K562 (cell line): ENCODE results near the gene TAF1B. TPM values are rescaled to one million over a fixed set of nuclear protein-coding genes. Genes with fewer than 3 reads are reported as not detected.

Experiments used
- ATAC-seq: fragments of 200-7000 bp; cut with Tn5 transposase; 3 replicates; pipeline ENCODE4 v1.9.1; 2020; ENCODE audit warnings: moderate library complexity
- BruUV-seq: library from RNA; stranded (reverse); fragments of 400-500 nt; replicated peaks from 2 replicates; lab custom pipeline; 2021; lab: Mats Ljungman, UMichigan
- CTCF ChIA-PET: fragments of 300-600 bp; formaldehyde crosslinking; extraction: SDS; loops from one replicate; lab custom pipeline; 2021; ENCODE audit warnings: low intra/inter-chr PET ratio; lab: Yijun Ruan, JAX
- POLR2A ChIA-PET: fragments of 300-600, 350-650 bp; sonication (Branson Sonifier 250); formaldehyde crosslinking; extraction: SDS; loops from one replicate; lab custom pipeline; 2021; ENCODE audit warnings: antibody characterized with exemption, inconsistent platforms; lab: Yijun Ruan, JAX
- DNase-seq, 4 experiments: peaks; one replicate each; pipeline versions ENCODE4 v3.0.0 to v3.0.0-alpha.2; 2011 to 2018; ENCODE audit warnings: low spot score in 3 of 4, mixed read lengths in 3 of 4; ENCODE audit errors: extremely low read depth in 1 of 4
- FAIRE-seq: peaks from 2 replicates; lab custom pipeline; 2011; peaks lifted over from hg19 to GRCh38; lab: Jason Lieb, UNC
- H2AFZ ChIP-seq: 2 replicates; pipeline ENCODE4 v1.6.0; 2011; ENCODE audit warnings: low read depth, low read length, control low read depth, inconsistent platforms
- H3K27ac ChIP-seq: fragments of 200-600 bp; 3 replicates; pipeline ENCODE4 v1.8.0; 2011; ENCODE audit warnings: low read depth, mild to moderate bottlenecking, control low read depth, inconsistent platforms, low read length, moderate library complexity, mixed read lengths; ENCODE audit errors: extremely low read depth
- H3K27me3 ChIP-seq, 2 experiments: fragments of 300-600 bp in 1 of 2; 2 replicates in 1 of 2; 3 replicates in 1 of 2; pipeline versions ENCODE4 v1.6.0 to v1.8.0; 2011; ENCODE audit warnings: inconsistent platforms in 2 of 2, low read length in 2 of 2, mild to moderate bottlenecking in 1 of 2, mixed read lengths in 1 of 2, moderate library complexity in 1 of 2; ENCODE audit not compliant: control insufficient read depth in 2 of 2, insufficient read depth in 2 of 2
- H3K36me3 ChIP-seq: fragments of 300-600 bp; 3 replicates; pipeline ENCODE4 v1.8.0; 2011; ENCODE audit warnings: mild to moderate bottlenecking, low read length, inconsistent platforms; ENCODE audit not compliant: control insufficient read depth, insufficient read depth
- H3K4me1 ChIP-seq, 2 experiments: fragments of 200-600 bp in 1 of 2; replicated peaks in 1 of 2; 2 replicates in 1 of 2; 3 replicates in 1 of 2; pipeline versions ENCODE4 v1.5.1 to v1.8.0; 2011; ENCODE audit warnings: inconsistent platforms in 2 of 2, low read length in 2 of 2, mild to moderate bottlenecking in 1 of 2, mixed read lengths in 1 of 2, moderate library complexity in 1 of 2; ENCODE audit not compliant: control insufficient read depth in 2 of 2, insufficient read depth in 2 of 2
- H3K4me2 ChIP-seq: 2 replicates; pipeline ENCODE4 v1.6.1; 2011; ENCODE audit warnings: low read length, control low read depth, inconsistent platforms, mixed read lengths; ENCODE audit not compliant: insufficient read depth
- H3K4me3 ChIP-seq: fragments of 200-600 bp; sonication (generic), shearing (Covaris generic); 2 replicates; pipeline ENCODE4 v1.5.1; 2016; ENCODE audit warnings: control low read depth, inconsistent platforms
- H3K79me2 ChIP-seq: fragments of 200-600 bp; 3 replicates; pipeline ENCODE4 v1.8.0; 2011; ENCODE audit warnings: low read length, inconsistent platforms; ENCODE audit not compliant: control insufficient read depth, insufficient read depth
- H3K9ac ChIP-seq, 2 experiments: 2 replicates each; pipeline versions ENCODE4 v1.6.0 to v1.6.1; 2011; ENCODE audit warnings: low read depth in 2 of 2, low read length in 2 of 2, control low read depth in 1 of 2, inconsistent platforms in 1 of 2, mild to moderate bottlenecking in 1 of 2, mixed read lengths in 1 of 2; ENCODE audit not compliant: insufficient read depth in 1 of 2
- H3K9me1 ChIP-seq: one replicate; pipeline ENCODE4 v1.6.0; 2011; ENCODE audit warnings: inconsistent platforms, mild to moderate bottlenecking, low read length, moderate library complexity; ENCODE audit not compliant: control insufficient read depth, insufficient read depth
- H3K9me3 ChIP-seq: replicated peaks from 2 replicates; pipeline ENCODE4 v1.5.1; 2011; ENCODE audit warnings: low read depth, low read length, inconsistent platforms; ENCODE audit not compliant: control insufficient read depth, insufficient read depth
- H4K20me1 ChIP-seq: replicated peaks from 2 replicates; pipeline ENCODE4 v1.6.1; 2011; ENCODE audit warnings: low read length, inconsistent platforms, mixed read lengths; ENCODE audit not compliant: control insufficient read depth, insufficient read depth
- AFF1 ChIP-seq, 2 experiments: fragments of 450-650 bp; IDR thresholded peaks; 2 replicates each; pipeline ENCODE4 v1.6.1; 2018; ENCODE audit warnings: mild to moderate bottlenecking in 2 of 2, low read depth in 1 of 2; ENCODE audit not compliant: partially characterized antibody in 2 of 2
- CC2D1A ChIP-seq: fragments of 450-650 bp; IDR thresholded peaks from 2 replicates; pipeline ENCODE4 v1.6.1; 2017; ENCODE audit warnings: mild to moderate bottlenecking
- CTCFL ChIP-seq: IDR thresholded peaks from 2 replicates; pipeline ENCODE4 v1.6.1; 2011; ENCODE audit warnings: borderline replicate concordance, low read depth, mild to moderate bottlenecking, moderate library complexity, low read length; ENCODE audit not compliant: insufficient read depth, poor library complexity, severe bottlenecking
- ETV1 ChIP-seq: fragments of 450-650 bp; conservative IDR thresholded peaks from 2 replicates; pipeline ENCODE4 v1.6.1; 2016; ENCODE audit warnings: missing genetic modification characterization, control low read depth, low read depth, missing compliant biosample characterization
- FOXK2 ChIP-seq, 2 experiments: fragments of 450-650 bp; IDR thresholded peaks in 1 of 2; conservative IDR thresholded peaks in 1 of 2; 2 replicates each; pipeline ENCODE4 v1.6.1; 2016; ENCODE audit warnings: low read depth in 2 of 2, mild to moderate bottlenecking in 1 of 2
- IFI16 ChIP-seq: fragments of 250-450 bp; sonication (Bioruptor Pico); IDR thresholded peaks from 2 replicates; pipeline ENCODE4 v2.1.2; 2022; ENCODE audit warnings: mild to moderate bottlenecking, inconsistent platforms
- JUNB ChIP-seq: fragments of 450-650 bp; formaldehyde crosslinking; conservative IDR thresholded peaks from 2 replicates; pipeline ENCODE4 v1.4.0; 2020; ENCODE audit warnings: mild to moderate bottlenecking
- MXI1 ChIP-seq: IDR thresholded peaks from 2 replicates; pipeline ENCODE4 v1.6.1; 2011; ENCODE audit warnings: low read depth, mild to moderate bottlenecking, improper control_type of control experiment, low read length
- MYBL2 ChIP-seq, 2 experiments: fragments of 450-650 bp in 1 of 2; sonication (generic) in 1 of 2; formaldehyde crosslinking in 1 of 2; IDR thresholded peaks; 2 replicates each; pipeline versions ENCODE4 v1.6.1 to v1.8.1; 2017 to 2022; ENCODE audit warnings: borderline replicate concordance in 1 of 2, inconsistent platforms in 1 of 2, low read depth in 1 of 2, mild to moderate bottlenecking in 1 of 2, missing genetic modification reagents in 1 of 2, moderate library complexity in 1 of 2
- SMARCE1 ChIP-seq: fragments of 450-650 bp; IDR thresholded peaks from 2 replicates; pipeline ENCODE4 v1.7.1; 2016; ENCODE audit warnings: mild to moderate bottlenecking
- TAF1 ChIP-seq: IDR thresholded peaks from 2 replicates; pipeline ENCODE4 v1.6.1; 2011; ENCODE audit warnings: mild to moderate bottlenecking, low read length, moderate library complexity; ENCODE audit not compliant: insufficient read depth, control insufficient read depth, severe bottlenecking; ENCODE audit errors: extremely low read depth
- YBX1 ChIP-seq: fragments of 450-650 bp; IDR thresholded peaks from 2 replicates; pipeline ENCODE4 v1.7.1; 2016; ENCODE audit warnings: mild to moderate bottlenecking
- ZFX ChIP-seq: sonication (generic); formaldehyde crosslinking; IDR thresholded peaks from 2 replicates; pipeline ENCODE4 v1.8.0; 2022; ENCODE audit warnings: mild to moderate bottlenecking, missing genetic modification reagents, moderate library complexity
- ZNF212 ChIP-seq: fragments of 450-650 bp; formaldehyde crosslinking; IDR thresholded peaks from 2 replicates; pipeline ENCODE4 v1.4.0; 2020; ENCODE audit warnings: mild to moderate bottlenecking
- ZNF239 ChIP-seq: fragments of 250-450 bp; sonication (Bioruptor Pico); IDR thresholded peaks from 2 replicates; pipeline ENCODE4 v1.4.0; 2020; ENCODE audit warnings: mild to moderate bottlenecking
- ZZZ3 ChIP-seq: fragments of 450-650 bp; IDR thresholded peaks from 2 replicates; pipeline ENCODE4 v1.6.1; 2016; ENCODE audit warnings: antibody characterized with exemption, mild to moderate bottlenecking, moderate library complexity
- WGBS: fragments of 100-300 bp; shearing (Covaris generic); methylation state at CpG from one replicate; pipeline ENCODE4 v1.1.6; 2016; ENCODE audit warnings: low coverage, mixed read lengths; ENCODE audit not compliant: insufficient coverage; ENCODE audit errors: missing lambda C conversion rate; 5-methylcytosine and 5-hydroxymethylcytosine counted together
- in situ Hi-C: fragments of 300-500 bp; cut with MboI; formaldehyde crosslinking; loops from 4 replicates; pipeline ENCODE4 v1.15.0; 2018; ENCODE audit warnings: inconsistent platforms, mixed read lengths
- intact Hi-C: fragments of 100-400 bp; cut with micrococcal nuclease; formaldehyde crosslinking; loops from 2 replicates; pipeline ENCODE4 v1.14.2; 2022
- polyA plus RNA-seq, 8 experiments: library from polyadenylated mRNA; depleted of rRNA in 4 of 8; stranded (reverse) in 5 of 8; unstranded in 3 of 8; fragments of >200 nt; fragmentation: Nextera tagmentation in 2 of 8; fragmentation: Illumina TruSeq in 1 of 8; extraction: Ambion mirVana in 2 of 8; extraction: Trizol in 1 of 8; gene quantifications; 2 replicates each; pipeline versions ENCODE4 v1.2.1 to v1.2.3, GENCODE V29; 2011 to 2014; ENCODE audit warnings: inconsistent platforms in 1 of 8, missing spikeins in 1 of 8
- total RNA-seq, 7 experiments: library from RNA; depleted of rRNA in 6 of 7; stranded (reverse); fragments of >200 nt in 6 of 7; fragmentation: Illumina TruSeq in 2 of 7; extraction: Trizol in 2 of 7; gene quantifications; 2 replicates each; pipeline versions ENCODE4 v1.2.1 to v1.2.3, GENCODE V29; 2011 to 2021; ENCODE audit warnings: low replicate concordance in 1 of 7

The TAF1B gene
- total and polyA plus RNA-seq, 9 of the 15 experiments (the other 6 are each of a cell fraction or from before 2014, with no cell fraction given): 8.8 to 25.1 (median 17.3) TPM

- TF ChIP-seq CTCFL (no peak), ETV1 (tag) (no peak), SMARCE1 (no peak), IFI16 (CRISPR knock-in tag) (no peak), JUNB (no peak), ZZZ3 (no peak), YBX1 (no peak)
Measured at GRCh38 chr2:9973690-9974089, 130.4 kb downstream of the TAF1B start (continued).

GRCh38 chr2:9974343-9974742 lies 131.1 kb downstream of the TAF1B start:
- H3K4me3 ChIP-seq: no peak overlapping the region
- intact Hi-C loops (no loop called here), in situ Hi-C loops (no loop called here)
- H3K36me3 ChIP-seq: peaks cover 4% of the 10 kb centered on the region; the same call in 2 of the 3 replicates
- H4K20me1 ChIP-seq: no peaks in the 10 kb centered on the region
- CTCF ChIA-PET: no interaction called here
- no peak for FAIRE-seq
- no peak overlapping the region for H3K27ac ChIP-seq
- no peak for ATAC-seq
- H3K27me3 ChIP-seq: no peaks in the 10 kb centered on the region
- WGBS: 95% methylated on average over 4 of the region's 4 CpGs
- no peaks in the 10 kb centered on the region for H3K9me1 ChIP-seq
- H3K9ac ChIP-seq: no peak overlapping the region
- no peaks in the 10 kb centered on the region for H3K79me2 ChIP-seq
- H2AFZ ChIP-seq: no peak overlapping the region
- no peak for DNase-seq
- H3K4me1 ChIP-seq: peaks cover 0 to 8% of the 10 kb centered on the region in 2 experiments; a peak in 3 of 5 replicates
- no peak for TF ChIP-seq ZNF239
- TF ChIP-seq ZFX (CRISPR knock-in tag): no peak
- no peak for TF ChIP-seq MYBL2 (IDR thresholded peaks at IDR 0.05; ENCODE audit: low read depth)
- TF ChIP-seq MYBL2 (CRISPR knock-in tag; IDR thresholded peaks at IDR 0.05; ENCODE audit: borderline replicate concordance): no peak
- TF ChIP-seq ZNF212: no peak
- no peak for TF ChIP-seq MXI1
- no peak for TF ChIP-seq TAF1
- no peak for TF ChIP-seq CC2D1A
- TF ChIP-seq FOXK2 (conservative IDR thresholded peaks at IDR 0.05 in 1 of 2, IDR thresholded peaks at IDR 0.05 in 1 of 2; ENCODE audit: low read depth in 2 of 2): no peak
- no peak for TF ChIP-seq AFF1 (IDR thresholded peaks at IDR 0.05; ENCODE audit: low read depth in 1 of 2, partially characterized antibody in 2 of 2)
- POLR2A ChIA-PET: interaction anchor here (0.6 to 1.4 kb wide), 3 partner anchors 10 to 154 kb away, joined by 3 to 6 read pairs (median 3); no protein-coding TSS in a partner anchor
- no peak overlapping the region for H3K4me2 ChIP-seq
- H3K9me3 ChIP-seq: no peaks in the 10 kb centered on the region; the same call in 1 of the 2 replicates
- BruUV-seq: no TSS peak
